H1 (cell line): ENCODE data around the gene SPTY2D1. TPM values are rescaled to one million over a fixed set of nuclear protein-coding genes. Genes with fewer than 3 reads are reported as not detected.

Source experiments
- CTCF ChIA-PET: fragments of 300-600 bp; sonication (Branson Sonifier 250); formaldehyde crosslinking; loops from one replicate; lab custom pipeline; 2021; ENCODE audit not compliant: partially characterized antibody; lab: Charles Lee
- POLR2A ChIA-PET: fragments of 300-600 bp; sonication (Branson Sonifier 250); formaldehyde crosslinking; loops from one replicate; lab custom pipeline; 2021; ENCODE audit warnings: inconsistent platforms; ENCODE audit not compliant: partially characterized antibody; lab: Charles Lee
- DNase-seq, 2 experiments: peaks; one replicate each; pipeline versions ENCODE4 v3.0.0 to v3.0.0-alpha.2; 2010 to 2022; ENCODE audit warnings: low spot score in 2 of 2, low read depth in 1 of 2, mixed read lengths in 1 of 2
- FAIRE-seq: peaks from 2 replicates; lab custom pipeline; 2011; peaks lifted over from hg19 to GRCh38; lab: Jason Lieb, UNC
- H2AFZ ChIP-seq: 2 replicates; pipeline ENCODE4 v1.8.1; 2012; ENCODE audit warnings: low read length, inconsistent platforms
- H2AK5ac ChIP-seq: 2 replicates; pipeline ENCODE4 v1.6.1; 2013; ENCODE audit warnings: low read depth, low read length
- H2BK120ac ChIP-seq: replicated peaks from 2 replicates; pipeline ENCODE3; 2013; ENCODE audit warnings: low read depth, low read length, inconsistent platforms
- H2BK12ac ChIP-seq: 2 replicates; pipeline ENCODE4 v1.6.1; 2013; ENCODE audit warnings: low read depth, low read length
- H2BK15ac ChIP-seq: 2 replicates; pipeline ENCODE4 v1.6.1; 2013; ENCODE audit warnings: low read length
- H2BK20ac ChIP-seq: 2 replicates; pipeline ENCODE4 v1.6.1; 2013; ENCODE audit warnings: low read length
- H2BK5ac ChIP-seq: 2 replicates; pipeline ENCODE4 v1.6.1; 2013; ENCODE audit warnings: low read depth, low read length
- H3K14ac ChIP-seq: 2 replicates; pipeline ENCODE4 v1.6.1; 2013; ENCODE audit warnings: inconsistent platforms; ENCODE audit not compliant: insufficient read length
- H3K18ac ChIP-seq: 2 replicates; pipeline ENCODE4 v1.6.1; 2013; ENCODE audit warnings: low read length; ENCODE audit errors: extremely low read depth
- H3K23ac ChIP-seq: 2 replicates; pipeline ENCODE4 v1.6.1; 2013; ENCODE audit warnings: inconsistent platforms; ENCODE audit not compliant: insufficient read length
- H3K23me2 ChIP-seq: 2 replicates; pipeline ENCODE4 v1.6.1; 2013; ENCODE audit warnings: low read depth, low read length
- H3K27ac ChIP-seq: 2 replicates; pipeline ENCODE4 v1.6.1; 2011; ENCODE audit warnings: low read depth, low read length, inconsistent platforms
- H3K27me3 ChIP-seq, 4 experiments: replicated peaks in 1 of 4; 1 replicate in 1 of 4; 2 replicates in 3 of 4; pipeline versions ENCODE4 v1.6.1 to v1.8.1; 2011 to 2013; ENCODE audit warnings: low read length in 3 of 4, mild to moderate bottlenecking in 3 of 4, inconsistent platforms in 2 of 4, mixed read lengths in 2 of 4, moderate library complexity in 1 of 4; ENCODE audit not compliant: control insufficient read depth in 3 of 4, insufficient read depth in 3 of 4; ENCODE audit errors: extremely low read depth in 1 of 4
- H3K36me3 ChIP-seq, 4 experiments: 2 replicates each; pipeline versions ENCODE4 v1.6.1 to v1.8.1; 2011 to 2013; ENCODE audit warnings: mild to moderate bottlenecking in 4 of 4, low read length in 3 of 4, moderate library complexity in 2 of 4, control low read depth in 1 of 4, inconsistent platforms in 1 of 4; ENCODE audit not compliant: insufficient read depth in 4 of 4, control insufficient read depth in 2 of 4
- H3K4ac ChIP-seq: replicated peaks from 2 replicates; pipeline ENCODE3; 2013; ENCODE audit warnings: low read length, low read depth, mixed read lengths, inconsistent platforms; ENCODE audit not compliant: insufficient read length
- H3K4me1 ChIP-seq, 4 experiments: replicated peaks in 1 of 4; 1 replicate in 1 of 4; 2 replicates in 3 of 4; pipeline versions ENCODE4 v1.6.1 to v1.8.1; 2011 to 2013; ENCODE audit warnings: low read length in 3 of 4, inconsistent platforms in 2 of 4, mixed read lengths in 1 of 4; ENCODE audit not compliant: insufficient read depth in 4 of 4, control insufficient read depth in 3 of 4
- H3K4me2 ChIP-seq, 2 experiments: 2 replicates each; pipeline versions ENCODE4 v1.6.1 to v1.8.1; 2011 to 2013; ENCODE audit warnings: low read depth in 2 of 2, low read length in 2 of 2, control low read depth in 1 of 2, inconsistent platforms in 1 of 2, mild to moderate bottlenecking in 1 of 2; ENCODE audit not compliant: insufficient read depth in 1 of 2
- H3K4me3 ChIP-seq, 4 experiments: fragments of 200-600, 300-600 bp in 1 of 4; sonication (generic), shearing (Covaris generic), sonication (Bioruptor Twin) in 1 of 4; 2 replicates each; pipeline versions ENCODE4 v1.5.1 to v1.8.1; 2011 to 2016; ENCODE audit warnings: low read length in 4 of 4, low read depth in 3 of 4, control low read depth in 2 of 4, inconsistent platforms in 2 of 4, mild to moderate bottlenecking in 2 of 4, mixed read lengths in 1 of 4, moderate library complexity in 1 of 4; ENCODE audit not compliant: insufficient read depth in 2 of 4; ENCODE audit errors: extremely low read depth in 1 of 4
- H3K56ac ChIP-seq: replicated peaks from 2 replicates; pipeline ENCODE3; 2013; ENCODE audit warnings: low read depth, mild to moderate bottlenecking, mixed read lengths, low read length, inconsistent platforms; ENCODE audit not compliant: insufficient read length
- H3K79me1 ChIP-seq: 2 replicates; pipeline ENCODE4 v1.6.1; 2013; ENCODE audit warnings: low read depth, low read length, control low read depth
- H3K79me2 ChIP-seq, 2 experiments: 2 replicates each; pipeline versions ENCODE4 v1.6.1 to v1.8.1; 2012 to 2013; ENCODE audit warnings: low read length in 2 of 2, mild to moderate bottlenecking in 2 of 2, inconsistent platforms in 1 of 2; ENCODE audit not compliant: insufficient read depth in 2 of 2, control insufficient read depth in 1 of 2
- H3K9ac ChIP-seq, 4 experiments: replicated peaks in 1 of 4; 1 replicate in 1 of 4; 2 replicates in 3 of 4; pipeline versions ENCODE4 v1.6.1 to v1.8.1; 2011 to 2013; ENCODE audit warnings: low read depth in 3 of 4, low read length in 3 of 4, control low read depth in 2 of 4, mild to moderate bottlenecking in 2 of 4, moderate library complexity in 2 of 4, inconsistent platforms in 1 of 4; ENCODE audit errors: extremely low read depth in 1 of 4
- H3K9me3 ChIP-seq, 2 experiments: 2 replicates each; pipeline versions ENCODE4 v1.6.1 to v1.8.1; 2012 to 2013; ENCODE audit warnings: mild to moderate bottlenecking in 2 of 2, moderate library complexity in 2 of 2, control low read depth in 1 of 2, inconsistent platforms in 1 of 2, low read depth in 1 of 2, low read length in 1 of 2, mixed read lengths in 1 of 2; ENCODE audit not compliant: insufficient read depth in 2 of 2
- H4K20me1 ChIP-seq, 2 experiments: replicated peaks in 1 of 2; 2 replicates each; pipeline versions ENCODE3 to v1.8.1; 2011 to 2013; ENCODE audit warnings: inconsistent platforms in 2 of 2, low read length in 2 of 2, mild to moderate bottlenecking in 1 of 2; ENCODE audit not compliant: insufficient read depth in 2 of 2, control insufficient read depth in 1 of 2
- H4K5ac ChIP-seq: 2 replicates; pipeline ENCODE4 v1.6.1; 2013; ENCODE audit warnings: low read length, low read depth, mixed read lengths, inconsistent platforms; ENCODE audit not compliant: insufficient read length
- H4K8ac ChIP-seq: 2 replicates; pipeline ENCODE4 v1.8.0; 2013; ENCODE audit warnings: mild to moderate bottlenecking, moderate library complexity, low read length, inconsistent platforms; ENCODE audit not compliant: insufficient read depth; ENCODE audit errors: extremely low read depth
- H4K91ac ChIP-seq: replicated peaks from 2 replicates; pipeline ENCODE3; 2013; ENCODE audit warnings: low read length, mixed read lengths, inconsistent platforms; ENCODE audit not compliant: insufficient read length
- CTBP2 ChIP-seq: IDR thresholded peaks from 2 replicates; pipeline ENCODE4 v1.7.0; 2011; ENCODE audit warnings: borderline replicate concordance, mild to moderate bottlenecking, moderate library complexity, mixed read lengths, low read length; ENCODE audit not compliant: insufficient read depth, insufficient read length
- EZH2 ChIP-seq: fragments of 200-600 bp; sonication (generic); IDR thresholded peaks from 2 replicates; pipeline ENCODE4 v1.7.1; 2012; ENCODE audit warnings: low read depth, mild to moderate bottlenecking, moderate library complexity, low read length, inconsistent platforms; ENCODE audit not compliant: severe bottlenecking
- JUND ChIP-seq: IDR thresholded peaks from 2 replicates; pipeline ENCODE4 v1.6.1; 2011; ENCODE audit warnings: mild to moderate bottlenecking, improper control_type of control experiment, low read length
- KDM1A ChIP-seq: fragments of 200-600, 300-600 bp; sonication (generic); IDR thresholded peaks from 2 replicates; pipeline ENCODE4 v1.7.1; 2016; ENCODE audit warnings: mild to moderate bottlenecking, low read length, borderline replicate concordance
- MAFK ChIP-seq: IDR thresholded peaks from 2 replicates; pipeline ENCODE4 v1.6.1; 2012; ENCODE audit warnings: low read depth, mild to moderate bottlenecking, improper control_type of control experiment, low read length
- NANOG ChIP-seq: IDR thresholded peaks from 2 replicates; pipeline ENCODE4 v1.6.1; 2011; ENCODE audit warnings: low read length, low read depth, mild to moderate bottlenecking, inconsistent platforms; ENCODE audit not compliant: insufficient read depth, poor library complexity, severe bottlenecking
- NRF1 ChIP-seq: IDR thresholded peaks from 2 replicates; pipeline ENCODE4 v1.6.1; 2011; ENCODE audit warnings: mild to moderate bottlenecking, low read depth, low read length, improper control_type of control experiment
- RAD21 ChIP-seq, 2 experiments: IDR thresholded peaks in 1 of 2; conservative IDR thresholded peaks in 1 of 2; 2 replicates each; pipeline ENCODE4 v1.6.1; 2011; ENCODE audit warnings: low read depth in 2 of 2, low read length in 2 of 2, improper control_type of control experiment in 1 of 2, inconsistent platforms in 1 of 2, mild to moderate bottlenecking in 1 of 2, moderate library complexity in 1 of 2
- SAP30 ChIP-seq: fragments of 300-600 bp; sonication (generic); IDR thresholded peaks from 2 replicates; pipeline ENCODE4 v1.7.1; 2012; ENCODE audit warnings: low read length, moderate library complexity, mild to moderate bottlenecking, inconsistent platforms; ENCODE audit not compliant: insufficient read depth, insufficient replicate concordance
- TAF1 ChIP-seq: IDR thresholded peaks from 2 replicates; pipeline ENCODE4 v1.6.1; 2011; ENCODE audit warnings: mild to moderate bottlenecking, low read depth, low read length
- USF2 ChIP-seq: IDR thresholded peaks from 2 replicates; pipeline ENCODE4 v1.6.1; 2011; ENCODE audit warnings: low read length, improper control_type of control experiment
- WGBS, 2 experiments: shearing (Covaris generic) in 1 of 2; methylation state at CpG; one replicate each; pipeline versions ENCODE4 v1.1.6 to v1.1.7; 2013 to 2015; ENCODE audit warnings: low lambda C conversion rate in 2 of 2, mixed read lengths in 2 of 2, inconsistent platforms in 1 of 2, low coverage in 1 of 2, missing lambda C conversion rate in 1 of 2; ENCODE audit not compliant: insufficient replicate concordance in 2 of 2, insufficient coverage in 1 of 2, insufficient read length in 1 of 2; ENCODE audit errors: extremely low coverage in 1 of 2, missing lambda C conversion rate in 1 of 2; 5-methylcytosine and 5-hydroxymethylcytosine counted together
- polyA plus RNA-seq, 7 experiments: library from polyadenylated mRNA; depleted of rRNA in 3 of 7; stranded (reverse) in 5 of 7; unstranded in 2 of 7; fragments of >200 nt in 5 of 7; fragments of 200-250 nt in 2 of 7; gene quantifications; 1 replicate in 5 of 7; 2 replicates in 1 of 7; 4 replicates in 1 of 7; pipeline versions ENCODE4 v1.2.1 to v1.2.3, GENCODE V29; 2011 to 2013; ENCODE audit warnings: missing spikeins in 2 of 7, mixed read lengths in 2 of 7
- total RNA-seq: library from RNA; stranded (reverse); fragmentation: NEBNext Ultra II Directional; extraction: Animal tissue kit (Norgen Biotek cat#: 25700); gene quantifications from 2 replicates; pipeline ENCODE4 v1.2.1, GENCODE V29; 2021

Gene SPTY2D1
- total and polyA plus RNA-seq, 2 of the 8 experiments (the other 6 are each of a cell fraction or from before 2014, with no cell fraction given) = 4.9 to 17.6 TPM

DNA sequence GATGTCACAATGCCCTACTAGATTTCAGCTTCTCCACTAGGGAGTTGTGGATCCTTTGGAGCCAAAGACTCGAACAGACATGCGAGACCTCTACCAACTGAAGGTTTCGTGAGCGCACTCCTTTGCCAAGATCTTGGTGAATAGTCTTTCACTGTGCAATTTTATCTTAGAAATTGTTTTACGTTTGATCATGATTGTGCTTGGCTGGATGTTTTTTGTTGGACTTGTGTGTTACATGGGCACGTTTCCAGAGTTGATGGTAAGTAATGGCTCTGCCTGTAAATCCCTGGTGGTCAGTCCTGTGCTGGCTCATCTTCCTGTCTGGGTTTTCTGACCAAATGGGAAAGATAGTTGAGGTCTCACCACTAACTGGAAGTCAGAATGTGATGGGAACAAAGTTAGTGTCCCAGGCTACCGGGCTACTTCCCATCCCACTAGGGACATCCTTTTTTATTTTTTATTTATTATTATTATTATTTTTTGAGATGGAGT lies 34.4 kb downstream of the SPTY2D1 start, which contains the start of gene MISFA:
TSS of gene MISFA (plus strand) at position 51 of the 492 bp plus-strand sequence. CDS start at position 191, 140 bp downstream.
- H3K79me1 ChIP-seq = no peaks in the 10 kb centered on the region; the same call in 1 of the 2 replicates
- no peak within 1 kb of the TSS for H4K91ac ChIP-seq
- no peaks in the 10 kb centered on the region for H4K20me1 ChIP-seq
- no peak within 1 kb of the TSS for H3K4me2 ChIP-seq
- no peak within 1 kb of the TSS for H3K23ac ChIP-seq
- no peak within 1 kb of the TSS for H4K5ac ChIP-seq
- H2BK120ac ChIP-seq = no peak within 1 kb of the TSS
- FAIRE-seq (no peak), DNase-seq (no peak)
- H2AK5ac ChIP-seq = no peak within 1 kb of the TSS
- H3K36me3 ChIP-seq = peaks cover 0 to 3% (median under 1%) of the 10 kb centered on the region in 4 experiments; a peak in 3 of 8 replicates
- H2BK20ac ChIP-seq = no peak within 1 kb of the TSS
- no peak within 1 kb of the TSS for H2BK5ac ChIP-seq
- H3K14ac ChIP-seq = no peak within 1 kb of the TSS
- POLR2A ChIA-PET = no interaction called here
- no peak within 1 kb of the TSS for H3K56ac ChIP-seq
- no peaks in the 10 kb centered on the region for H3K23me2 ChIP-seq
- H3K4me3 ChIP-seq = no peak within 1 kb of the TSS
- H3K4me1 ChIP-seq = no peaks in the 10 kb centered on the region
- CTCF ChIA-PET = interaction anchor here (1.1 kb wide), 1 partner anchor 122 kb away, joined by 4 read pairs; no protein-coding TSS in a partner anchor
- H2BK12ac ChIP-seq = no peak within 1 kb of the TSS
- H4K8ac ChIP-seq = no peak within 1 kb of the TSS
- no peak within 1 kb of the TSS for H3K9ac ChIP-seq
- 0 out of 4 replicates have a peak, but pooled peaks cover 0 to 2% of the 10 kb centered on the region in 2 experiments for H3K79me2 ChIP-seq
- WGBS, 2 experiments = 91% methylated on average over 7 of the region's 7 CpGs; no CpG with 5 or more reads in 1 of the 2 experiments
- no peaks in the 10 kb centered on the region for H3K27me3 ChIP-seq
- no peak within 1 kb of the TSS for H3K4ac ChIP-seq
- H3K18ac ChIP-seq = no peak within 1 kb of the TSS
- H2BK15ac ChIP-seq = no peak within 1 kb of the TSS
- no peak within 1 kb of the TSS for H2AFZ ChIP-seq
- H3K27ac ChIP-seq = no peak within 1 kb of the TSS
- H3K9me3 ChIP-seq = no peaks in the 10 kb centered on the region
- no peak for TF ChIP-seq KDM1A
- no peak for TF ChIP-seq NRF1
- TF ChIP-seq MAFK = no peak
- no peak for TF ChIP-seq TAF1
- no peak for TF ChIP-seq SAP30
- TF ChIP-seq CTBP2 = no peak
- no peak for TF ChIP-seq JUND
- no peak for TF ChIP-seq NANOG
- TF ChIP-seq EZH2 = no peak
- TF ChIP-seq RAD21 (IDR thresholded peaks at IDR 0.05 in 1 of 2, conservative IDR thresholded peaks at IDR 0.05 in 1 of 2; ENCODE audit: low read depth in 2 of 2, low read length in 2 of 2) = no peak
- TF ChIP-seq USF2 = no peak
